OCI-LY1 (cell line): Measurements from ENCODE around the gene SOCS4.

Experiments used
- EZH2 ChIP-seq: fragments of 200-600 bp; sonication (generic), shearing (Covaris generic); IDR thresholded peaks from 2 replicates; pipeline ENCODE4 v1.8.0; 2017; ENCODE audit warnings: borderline replicate concordance, mixed run types, mild to moderate bottlenecking, antibody characterized with exemption, low read length, moderate library complexity, mixed read lengths
- TF ChIP-seq, protein P1 (sequence below): fragments of 200-600 bp; sonication (generic), shearing (Covaris generic); IDR thresholded peaks from 2 replicates; pipeline ENCODE4 v1.5.1; 2017; ENCODE audit warnings: mild to moderate bottlenecking, antibody characterized with exemption, low read length, moderate library complexity, mixed read lengths

DNA sequence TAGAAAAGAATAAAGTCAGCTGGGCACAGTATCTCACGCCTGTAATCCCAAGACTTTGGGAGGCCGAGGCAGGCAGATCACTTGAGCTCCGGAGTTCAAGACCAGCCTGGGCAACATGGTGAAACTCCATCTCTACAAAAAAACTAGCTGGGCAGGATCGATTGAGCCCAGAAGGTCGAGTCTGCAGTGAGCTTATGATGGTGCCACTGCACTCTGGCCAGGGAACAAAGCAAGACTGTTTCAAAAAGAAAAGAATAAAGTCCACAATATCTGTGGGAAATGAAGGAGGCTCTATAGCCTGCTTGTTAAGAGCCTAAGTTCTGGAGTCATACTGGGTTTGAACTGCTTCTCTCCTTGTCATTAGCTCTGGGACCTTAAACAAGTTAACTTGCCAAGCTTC is 32.3 kb downstream of the SOCS4 start:
- TF ChIP-seq, protein P1, sequence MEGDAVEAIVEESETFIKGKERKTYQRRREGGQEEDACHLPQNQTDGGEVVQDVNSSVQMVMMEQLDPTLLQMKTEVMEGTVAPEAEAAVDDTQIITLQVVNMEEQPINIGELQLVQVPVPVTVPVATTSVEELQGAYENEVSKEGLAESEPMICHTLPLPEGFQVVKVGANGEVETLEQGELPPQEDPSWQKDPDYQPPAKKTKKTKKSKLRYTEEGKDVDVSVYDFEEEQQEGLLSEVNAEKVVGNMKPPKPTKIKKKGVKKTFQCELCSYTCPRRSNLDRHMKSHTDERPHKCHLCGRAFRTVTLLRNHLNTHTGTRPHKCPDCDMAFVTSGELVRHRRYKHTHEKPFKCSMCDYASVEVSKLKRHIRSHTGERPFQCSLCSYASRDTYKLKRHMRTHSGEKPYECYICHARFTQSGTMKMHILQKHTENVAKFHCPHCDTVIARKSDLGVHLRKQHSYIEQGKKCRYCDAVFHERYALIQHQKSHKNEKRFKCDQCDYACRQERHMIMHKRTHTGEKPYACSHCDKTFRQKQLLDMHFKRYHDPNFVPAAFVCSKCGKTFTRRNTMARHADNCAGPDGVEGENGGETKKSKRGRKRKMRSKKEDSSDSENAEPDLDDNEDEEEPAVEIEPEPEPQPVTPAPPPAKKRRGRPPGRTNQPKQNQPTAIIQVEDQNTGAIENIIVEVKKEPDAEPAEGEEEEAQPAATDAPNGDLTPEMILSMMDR, result no peak
- no peak for TF ChIP-seq EZH2
